GM19452 (cell line): ENCODE measurements around the gene FAM124B.

Experiments used
- ATAC-seq: cut with Tn5 transposase; IDR thresholded peaks from one replicate; pipeline ENCODE4 v1.9.1; 2021; ENCODE audit not compliant: unreplicated experiment

Gene FAM124B

DNA sequence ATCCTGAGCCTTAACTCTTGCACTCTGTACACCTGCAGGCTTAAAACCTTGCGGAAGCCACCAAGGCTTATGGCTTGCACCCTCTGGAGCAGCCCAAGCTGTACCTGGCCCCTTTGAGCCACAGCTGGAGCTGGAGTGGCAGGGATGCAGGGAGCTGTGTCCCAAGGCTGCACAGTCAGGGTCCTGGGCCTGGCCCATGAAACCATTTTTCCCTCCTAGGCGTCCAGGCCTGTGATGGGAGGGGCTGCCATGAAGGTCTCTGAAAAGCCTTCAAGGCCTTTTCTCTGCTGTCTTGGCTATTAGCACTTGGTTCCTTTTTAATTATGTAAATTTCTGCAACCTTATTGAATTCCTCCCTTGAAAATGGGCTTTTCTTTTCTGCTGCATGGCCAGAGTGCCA is 56.4 kb downstream of the FAM124B start:
- no peak for ATAC-seq

DNA sequence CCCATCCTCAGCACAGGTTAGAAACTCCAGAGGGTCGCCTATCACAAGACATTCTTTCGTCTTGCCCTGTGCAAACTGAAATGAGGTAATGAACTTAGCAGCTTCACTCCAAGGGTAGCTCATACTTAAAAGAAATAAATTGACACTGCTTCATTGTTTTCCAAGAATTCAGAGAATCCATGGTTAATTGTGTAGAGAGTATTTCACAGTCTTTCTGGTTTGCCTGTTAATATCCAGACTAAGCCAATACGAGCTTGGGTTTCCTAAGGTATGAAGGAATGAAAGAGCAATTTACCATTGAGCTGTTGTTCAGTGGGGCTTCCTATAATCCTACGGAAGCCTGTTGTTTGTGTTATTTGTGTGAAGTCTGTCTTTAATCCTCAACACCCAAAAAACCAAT is 58.7 kb downstream of the FAM124B start:
- ATAC-seq, result no peak

- ATAC-seq, result no peak
Measured at GRCh38 chr2:224335991-224336390, 65.9 kb downstream of the FAM124B start.

GRCh38 chr2:224334726-224335125 is 67.2 kb downstream of the FAM124B start:
- no peak for ATAC-seq

- ATAC-seq, result no peak
Measured at GRCh38 chr2:224333726-224334482, 68.0 kb downstream of the FAM124B start.

DNA sequence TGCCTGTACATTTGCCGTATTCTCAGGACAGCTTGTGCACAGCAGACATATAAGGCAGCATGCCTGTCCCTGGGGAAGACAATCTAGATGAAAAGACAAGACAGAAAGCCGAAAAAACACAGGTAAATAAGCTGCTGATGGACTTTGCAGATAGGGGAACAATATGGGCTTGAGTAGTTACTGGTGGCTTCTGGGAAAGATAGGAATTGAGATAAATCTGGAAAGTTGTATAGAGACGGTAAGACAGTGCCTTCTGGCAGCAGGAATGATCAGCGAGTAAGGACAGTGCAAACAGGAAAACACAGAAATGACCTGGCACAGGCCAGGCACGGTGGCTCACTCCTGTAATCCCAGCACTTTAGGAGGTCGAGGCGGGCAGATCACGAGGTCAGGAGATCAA is 70.2 kb downstream of the FAM124B start:
- ATAC-seq, result no peak

- ATAC-seq, result no peak
Measured at GRCh38 chr2:224328798-224329197, 73.1 kb downstream of the FAM124B start.
